Sciatic nerve (tissue), 1 donor: ENCODE measurements around the gene C7. TPM values are rescaled to one million over a fixed set of nuclear protein-coding genes. Genes with fewer than 3 reads are reported as not detected.

Experiments
- total RNA-seq: library from RNA; stranded (reverse); fragmentation: NEBNext Ultra II Directional; extraction: Animal tissue kit (Norgen Biotek cat#: 25700); gene quantifications from one replicate; pipeline ENCODE4 v1.2.1, GENCODE V29; 2021
- donor health status: DM: no; HTN: no; CAD: no.

C7 gene
- total RNA-seq, 1 donor from 2014 or later, result 37.4 TPM

Other genes with a start within 250 kb of the C7 start
- gene PTGER4, start 229.6 kb upstream of the C7 start, total RNA-seq, result 17.1 TPM
- gene TTC33, start 153.5 kb upstream of the C7 start, total RNA-seq, result 20.1 TPM
- gene PRKAA1, start 111.1 kb upstream of the C7 start, total RNA-seq, result 78.4 TPM
- 1,013 TPM for gene RPL37, start 74.3 kb upstream of the C7 start, total RNA-seq
- gene CARD6, start 68.1 kb upstream of the C7 start, total RNA-seq, result 10.9 TPM
- not detected for gene MROH2B, start 161.8 kb downstream of the C7 start, total RNA-seq